Measurements from ENCODE around the gene SLC24A3. TPM values are rescaled to one million over a fixed set of nuclear protein-coding genes. Genes with fewer than 3 reads are reported as not detected.

Gene SLC24A3
- polyA plus RNA-seq, 1 donor (not counting 4 experiments of a cell fraction or from before 2014, with no cell fraction given) = 0.17 TPM

GRCh38 chr20:19241440-19241839 lies 29.0 kb downstream of the SLC24A3 start:
- TF ChIP-seq CTCF (optimal IDR thresholded peaks at IDR 0.05 in 1 of 3, IDR thresholded peaks at IDR 0.05 in 1 of 3, conservative IDR thresholded peaks at IDR 0.05 in 1 of 3; ENCODE audit: extremely low read depth in 1 of 3, insufficient read depth in 2 of 3, low read length in 3 of 3) (no peak), EZH2 (IDR thresholded peaks at IDR 0.05; ENCODE audit: low read length) (no peak)
- Histone ChIP-seq H3K9me1 (ENCODE audit: control insufficient read depth, extremely low read depth, insufficient read depth, low read length) (no peaks in the 10 kb centered on the region), H3K27ac (ENCODE audit: control insufficient read depth, insufficient read depth, low read length) (no peak overlapping the region), H3K4me1 (ENCODE audit: control insufficient read depth, extremely low read depth, insufficient read depth, low read length) (no peaks in the 10 kb centered on the region), H3K4me3 (ENCODE audit: control insufficient read depth in 2 of 3, extremely low read depth in 1 of 3, insufficient read depth in 2 of 3, low read depth in 1 of 3, low read length in 3 of 3) (no peak overlapping the region), H3K9ac (ENCODE audit: control insufficient read depth, extremely low read depth, insufficient read depth, low read length) (no peak overlapping the region), H3K36me3 (ENCODE audit: control insufficient read depth in 2 of 2, extremely low read depth in 1 of 2, insufficient read depth in 2 of 2, low read length in 2 of 2) (no peaks in the 10 kb centered on the region), H3K9me3 (ENCODE audit: control insufficient read depth, low read depth, low read length) (no peaks in the 10 kb centered on the region), H4K20me1 (ENCODE audit: control insufficient read depth, extremely low read depth, insufficient read depth, low read length) (no peaks in the 10 kb centered on the region), H3K79me2 (ENCODE audit: control insufficient read depth, insufficient read depth, low read length) (no peaks in the 10 kb centered on the region), H3K27me3 (ENCODE audit: control insufficient read depth, extremely low read depth, insufficient read depth, low read length) (no peaks in the 10 kb centered on the region), H2AFZ (ENCODE audit: control insufficient read depth, low read length) (no peak overlapping the region), H3K4me2 (ENCODE audit: control insufficient read depth, extremely low read depth, insufficient read depth, low read depth, low read length) (no peak overlapping the region)
- FAIRE-seq = no peak
- dilution Hi-C loops (cut with MboI; ENCODE audit: extremely low pct_ligation_motif_present, low sequenced_read_pairs) = no loop called here
- no peak for DNase-seq (ENCODE audit: low read depth, low spot score)

GRCh38 chr20:19244291-19244690 lies 31.8 kb downstream of the SLC24A3 start:
- FAIRE-seq = no peak
- Histone ChIP-seq H3K36me3 (ENCODE audit: control insufficient read depth in 2 of 2, extremely low read depth in 1 of 2, insufficient read depth in 2 of 2, low read length in 2 of 2) (no peaks in the 10 kb centered on the region), H3K4me1 (ENCODE audit: control insufficient read depth, extremely low read depth, insufficient read depth, low read length) (no peaks in the 10 kb centered on the region), H3K9ac (ENCODE audit: control insufficient read depth, extremely low read depth, insufficient read depth, low read length) (no peak overlapping the region), H3K4me3 (ENCODE audit: control insufficient read depth in 2 of 3, extremely low read depth in 1 of 3, insufficient read depth in 2 of 3, low read depth in 1 of 3, low read length in 3 of 3) (no peak overlapping the region), H3K27ac (ENCODE audit: control insufficient read depth, insufficient read depth, low read length) (no peak overlapping the region), H3K4me2 (ENCODE audit: control insufficient read depth, extremely low read depth, insufficient read depth, low read depth, low read length) (no peak overlapping the region), H2AFZ (ENCODE audit: control insufficient read depth, low read length) (no peak overlapping the region), H3K79me2 (ENCODE audit: control insufficient read depth, insufficient read depth, low read length) (no peaks in the 10 kb centered on the region), H3K27me3 (ENCODE audit: control insufficient read depth, extremely low read depth, insufficient read depth, low read length) (no peaks in the 10 kb centered on the region), H3K9me3 (ENCODE audit: control insufficient read depth, low read depth, low read length) (no peaks in the 10 kb centered on the region), H4K20me1 (ENCODE audit: control insufficient read depth, extremely low read depth, insufficient read depth, low read length) (no peaks in the 10 kb centered on the region), H3K9me1 (ENCODE audit: control insufficient read depth, extremely low read depth, insufficient read depth, low read length) (no peaks in the 10 kb centered on the region)
- DNase-seq (ENCODE audit: low read depth, low spot score) = no peak
- dilution Hi-C loops (cut with MboI; ENCODE audit: extremely low pct_ligation_motif_present, low sequenced_read_pairs) = no loop called here
- no peak for TF ChIP-seq EZH2 (IDR thresholded peaks at IDR 0.05; ENCODE audit: low read length)
- no peak for TF ChIP-seq CTCF (optimal IDR thresholded peaks at IDR 0.05 in 1 of 3, IDR thresholded peaks at IDR 0.05 in 1 of 3, conservative IDR thresholded peaks at IDR 0.05 in 1 of 3; ENCODE audit: extremely low read depth in 1 of 3, insufficient read depth in 2 of 3, low read length in 3 of 3)
